Pancreas (tissue), 10 donors: Measurements from ENCODE around the gene SLC43A3. TPM values are rescaled to one million over a fixed set of nuclear protein-coding genes. Genes with fewer than 3 reads are reported as not detected.

ENCODE experiments used
- ATAC-seq, 4 donors: fragments of 200-7000 bp; cut with Tn5 transposase; one replicate each; pipeline versions ENCODE4 v1.8.0 to v1.9.1; 2020; ENCODE audit warnings: mild to moderate bottlenecking in 4 of 4, moderate library complexity in 4 of 4
- DNase-seq, 6 donors: peaks; one replicate each; pipeline ENCODE4 v3.0.0-alpha.2; 2020
- FAIRE-seq: peaks from 2 replicates; lab custom pipeline; 2012; peaks lifted over from hg19 to GRCh38; lab: Jason Lieb, UNC
- H3K27ac ChIP-seq, 4 donors: fragments of 200-600 bp; sonication (generic); 1 replicate in 3 of 4; 2 replicates in 1 of 4; pipeline versions ENCODE4 v1.5.0 to v1.8.0; 2020
- H3K27me3 ChIP-seq, 4 donors: fragments of 200-600 bp; one replicate each; pipeline ENCODE4 v1.8.0; 2021
- H3K36me3 ChIP-seq, 3 donors: fragments of 200-600 bp; sonication (generic) in 1 of 3; one replicate each; pipeline versions ENCODE4 v1.5.0 to v1.8.0; 2020 to 2021
- H3K4me1 ChIP-seq, 3 donors: fragments of 200-600 bp; one replicate each; pipeline ENCODE4 v1.8.0; 2021
- H3K4me3 ChIP-seq, 4 donors: fragments of 200-600 bp; sonication (generic) in 2 of 4; one replicate each; pipeline versions ENCODE4 v1.5.0 to v1.8.0; 2020 to 2021
- H3K9me3 ChIP-seq, 4 donors: fragments of 200-600 bp; one replicate each; pipeline ENCODE4 v1.8.0; 2021
- WGBS, 2 donors: extraction: QIAGEN DNeasy Blood & Tissue Kit; methylation state at CpG; one replicate each; pipeline ENCODE4 v1.1.7; 2013; 5-methylcytosine and 5-hydroxymethylcytosine counted together
- intact Hi-C, 3 donors: fragments of 100-400 bp; cut with DNase I; formaldehyde crosslinking; loops; one replicate each; pipeline versions ENCODE4 v1.11.1 to v1.14.2; 2022
- polyA plus RNA-seq, 2 donors: library from polyadenylated mRNA; stranded (reverse); fragments of 200-250 nt; gene quantifications; one replicate each; pipeline ENCODE4 v1.2.3, GENCODE V29; 2013
- total RNA-seq, 6 donors: library from RNA; stranded (reverse); fragmentation: NEBNext Ultra II Directional in 4 of 6; extraction: Animal tissue kit (Norgen Biotek cat#: 25700) in 4 of 6; gene quantifications; one replicate each; pipeline versions ENCODE4 v1.2.1 to v1.2.4, GENCODE V29; 2021 to 2023
- TF ChIP-seq, protein P1 (sequence below), 4 donors: fragments of 200-600 bp; sonication (generic) in 3 of 4; IDR thresholded peaks; one replicate each; pipeline versions ENCODE4 v1.5.0 to v1.8.0; 2021; ENCODE audit warnings: antibody characterized with exemption in 4 of 4
- donor health status: healthy with polysubstance abuse.
- donor health status: DM: no; HTN: no; CAD: no; lungs with moderate emphysema.
- donor health status: DM: no; HTN: no; CAD: no.
- donor health status: control.
- donor health status: control.
- donor health status: Bipolar disorder and iron deficiency.
- donor health status: DM: yes; HTN: yes; CAD: no.
- donor health status: DM: no; HTN: no; CAD: no.
- donor health status: DM: no; HTN: no; CAD: no.
- donor health status: DM: yes; HTN: yes; CAD: no.

The SLC43A3 gene
- total and polyA plus RNA-seq, 8 donors = 6.7 to 34.9 (median 13.7) TPM

DNA sequence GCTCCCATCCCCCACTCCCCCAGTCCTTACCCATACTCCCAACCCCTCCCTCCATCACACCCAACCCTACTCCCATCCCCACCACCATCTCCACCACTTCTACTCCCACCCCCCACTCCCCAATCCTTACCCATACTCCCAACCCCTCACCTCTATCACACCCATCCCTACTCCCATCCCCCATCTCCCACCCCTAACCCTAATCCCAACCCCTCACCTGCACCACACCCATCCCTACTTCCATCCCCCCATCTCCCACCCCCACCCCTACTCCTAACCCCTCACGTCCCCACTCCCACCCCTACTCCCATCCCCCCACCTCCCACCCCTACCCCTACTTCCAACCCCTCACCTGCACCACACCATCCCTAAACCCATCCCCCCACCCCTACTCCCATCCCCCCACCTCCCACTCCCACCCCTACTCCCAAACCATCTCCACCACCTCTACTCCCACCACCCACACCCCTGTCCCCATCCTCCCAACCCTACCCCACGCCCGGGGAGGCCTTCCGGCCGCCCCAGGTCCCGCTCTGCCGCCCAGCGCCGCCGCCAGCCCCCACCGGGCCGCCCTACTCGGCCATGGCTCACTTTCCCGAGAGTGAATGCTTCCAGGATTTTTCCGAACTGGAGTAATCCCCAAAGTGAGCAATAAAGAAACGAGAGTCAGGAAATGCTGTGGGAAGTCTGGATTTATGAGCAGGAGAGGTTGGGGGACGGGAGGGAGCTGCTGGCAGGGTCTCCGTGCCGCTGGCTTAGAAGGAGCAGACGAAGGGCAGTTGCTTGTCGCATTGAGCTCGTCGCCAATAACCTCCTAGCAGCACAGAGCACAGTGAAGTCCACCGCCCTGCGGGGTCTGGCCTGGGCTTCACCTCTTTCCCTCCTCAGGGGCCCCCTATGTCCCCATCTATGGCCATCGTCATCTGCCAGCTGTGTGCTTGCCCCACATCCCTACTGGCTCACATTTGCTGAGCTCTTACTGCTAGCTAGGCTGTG, 50.5 kb downstream of the SLC43A3 start:
- no peak overlapping the region for H3K27ac ChIP-seq
- H3K27me3 ChIP-seq = no peaks in the 10 kb centered on the region
- intact Hi-C loops = no loop called here
- TF ChIP-seq, protein P1, sequence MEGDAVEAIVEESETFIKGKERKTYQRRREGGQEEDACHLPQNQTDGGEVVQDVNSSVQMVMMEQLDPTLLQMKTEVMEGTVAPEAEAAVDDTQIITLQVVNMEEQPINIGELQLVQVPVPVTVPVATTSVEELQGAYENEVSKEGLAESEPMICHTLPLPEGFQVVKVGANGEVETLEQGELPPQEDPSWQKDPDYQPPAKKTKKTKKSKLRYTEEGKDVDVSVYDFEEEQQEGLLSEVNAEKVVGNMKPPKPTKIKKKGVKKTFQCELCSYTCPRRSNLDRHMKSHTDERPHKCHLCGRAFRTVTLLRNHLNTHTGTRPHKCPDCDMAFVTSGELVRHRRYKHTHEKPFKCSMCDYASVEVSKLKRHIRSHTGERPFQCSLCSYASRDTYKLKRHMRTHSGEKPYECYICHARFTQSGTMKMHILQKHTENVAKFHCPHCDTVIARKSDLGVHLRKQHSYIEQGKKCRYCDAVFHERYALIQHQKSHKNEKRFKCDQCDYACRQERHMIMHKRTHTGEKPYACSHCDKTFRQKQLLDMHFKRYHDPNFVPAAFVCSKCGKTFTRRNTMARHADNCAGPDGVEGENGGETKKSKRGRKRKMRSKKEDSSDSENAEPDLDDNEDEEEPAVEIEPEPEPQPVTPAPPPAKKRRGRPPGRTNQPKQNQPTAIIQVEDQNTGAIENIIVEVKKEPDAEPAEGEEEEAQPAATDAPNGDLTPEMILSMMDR (IDR thresholded peaks at IDR 0.05) = no peak
- no peak overlapping the region for H3K4me3 ChIP-seq
- ATAC-seq = no peak
- FAIRE-seq = no peak
- H3K9me3 ChIP-seq = no peaks in the 10 kb centered on the region
- 61 to 62% methylated on average over 26 of the region's 26 CpGs for WGBS, 2 donors
- no peaks in the 10 kb centered on the region for H3K4me1 ChIP-seq
- no peaks in the 10 kb centered on the region for H3K36me3 ChIP-seq
- no peak for DNase-seq

DNA sequence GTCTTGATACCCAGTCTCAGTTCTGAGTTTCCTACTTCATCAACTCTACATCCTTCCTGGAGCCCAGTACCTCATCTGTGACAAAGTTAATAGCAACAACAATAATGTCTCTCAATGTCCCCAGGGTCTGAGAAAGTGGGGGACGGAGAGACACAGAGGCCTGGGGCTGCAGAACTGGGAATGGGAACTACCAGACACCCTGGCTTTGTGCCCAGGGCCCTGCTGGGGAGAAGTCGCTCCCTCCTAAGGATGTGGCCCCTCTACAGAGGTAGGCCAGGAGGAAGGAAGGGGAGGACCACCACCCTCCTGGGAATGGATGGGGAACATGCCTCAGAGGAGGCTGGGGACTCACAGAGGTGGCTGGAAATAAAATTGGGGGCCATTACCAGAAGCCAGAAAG, 51.4 kb downstream of the SLC43A3 start:
- WGBS, 2 donors = 75 to 93% methylated on average over 2 of the region's 2 CpGs
- TF ChIP-seq, protein P1 (IDR thresholded peaks at IDR 0.05) = no peak
- FAIRE-seq (no peak), ATAC-seq (no peak), DNase-seq (no peak)
- Histone ChIP-seq H3K9me3 (no peaks in the 10 kb centered on the region), H3K4me1 (no peaks in the 10 kb centered on the region), H3K27me3 (no peaks in the 10 kb centered on the region), H3K4me3 (no peak overlapping the region), H3K27ac (no peak overlapping the region), H3K36me3 (no peaks in the 10 kb centered on the region)
- intact Hi-C loops = no loop called here

DNA sequence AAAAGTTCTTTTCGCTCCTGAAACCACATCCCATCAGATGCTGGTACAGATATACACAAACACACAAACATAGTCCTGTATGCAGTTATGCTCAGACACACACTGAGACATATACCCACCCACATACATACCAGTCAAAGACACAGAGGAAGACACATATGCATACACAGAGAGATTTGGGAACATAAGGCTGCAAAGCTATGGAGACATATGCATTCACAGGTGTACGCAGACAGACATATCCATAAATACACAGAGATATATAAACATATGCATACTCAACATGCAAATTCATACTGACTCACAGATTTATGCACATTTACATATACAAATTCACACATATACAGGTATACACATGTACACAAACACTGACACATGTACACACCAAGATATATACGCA, 52.0 kb downstream of the SLC43A3 start:
- ATAC-seq = no peak
- TF ChIP-seq, protein P1 (IDR thresholded peaks at IDR 0.05) = no peak

DNA sequence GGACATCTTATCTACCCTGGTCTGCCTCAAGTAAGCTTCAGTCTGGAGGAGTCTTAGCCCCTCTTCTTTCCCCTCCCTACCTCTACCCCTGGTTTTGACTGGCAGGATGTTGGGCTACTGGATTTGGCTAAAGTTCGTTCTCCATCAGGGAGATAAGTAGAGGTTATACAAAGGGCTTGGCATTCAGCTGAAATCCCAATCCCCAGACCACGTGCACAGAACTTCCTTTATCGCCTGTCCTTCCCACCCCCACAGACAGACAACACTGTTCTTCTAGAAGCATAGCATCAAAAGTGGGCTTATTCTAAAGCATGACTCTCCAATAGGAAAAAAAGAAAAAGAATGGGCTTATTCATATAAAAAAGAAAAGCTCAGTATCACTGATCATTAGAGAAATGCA, 53.8 kb downstream of the SLC43A3 start:
- H3K9me3 ChIP-seq = no peaks in the 10 kb centered on the region
- WGBS, 2 donors = 45 to 81% methylated on average over 3 of the region's 3 CpGs
- H3K4me1 ChIP-seq = no peaks in the 10 kb centered on the region
- FAIRE-seq (no peak), DNase-seq (no peak), ATAC-seq (no peak)
- intact Hi-C loops = no loop called here
- TF ChIP-seq, protein P1 (IDR thresholded peaks at IDR 0.05) = no peak
- no peaks in the 10 kb centered on the region for H3K27me3 ChIP-seq
- no peaks in the 10 kb centered on the region for H3K36me3 ChIP-seq
- no peak overlapping the region for H3K4me3 ChIP-seq
- no peak overlapping the region for H3K27ac ChIP-seq

More for the DNA sequence above, 52.0 kb downstream of the SLC43A3 start:
- DNase-seq (no peak), FAIRE-seq (no peak)
- intact Hi-C loops = no loop called here
- 93% methylated on average over 3 of the region's 3 CpGs for WGBS, 2 donors
- no peaks in the 10 kb centered on the region for H3K36me3 ChIP-seq
- H3K9me3 ChIP-seq = no peaks in the 10 kb centered on the region
- no peak overlapping the region for H3K27ac ChIP-seq
- no peaks in the 10 kb centered on the region for H3K27me3 ChIP-seq
- H3K4me3 ChIP-seq = no peak overlapping the region
- H3K4me1 ChIP-seq = no peaks in the 10 kb centered on the region

DNA sequence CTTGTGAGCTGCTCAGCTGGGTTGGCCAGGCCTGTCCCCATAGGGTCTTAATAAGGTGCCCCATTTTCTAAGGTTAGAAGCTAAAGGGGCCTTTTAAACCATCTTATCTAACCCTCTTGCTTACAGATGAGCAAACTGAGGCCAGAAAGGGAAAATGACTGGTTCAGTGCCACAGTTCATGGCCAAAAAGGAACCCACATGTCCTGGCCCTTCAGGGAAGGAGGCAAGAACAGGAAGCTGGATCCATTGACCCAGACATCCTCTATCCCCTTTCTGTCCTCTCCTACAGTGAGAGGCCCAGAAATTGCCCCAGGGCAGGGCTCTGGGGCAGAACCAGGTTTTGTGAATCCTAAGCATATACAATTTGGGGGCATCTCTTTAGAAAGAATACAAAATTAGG, 56.0 kb downstream of the SLC43A3 start:
- Histone ChIP-seq H3K36me3 (no peaks in the 10 kb centered on the region), H3K27me3 (no peaks in the 10 kb centered on the region), H3K27ac (no peak overlapping the region), H3K4me3 (no peak overlapping the region), H3K4me1 (no peaks in the 10 kb centered on the region), H3K9me3 (no peaks in the 10 kb centered on the region)
- TF ChIP-seq, protein P1 (IDR thresholded peaks at IDR 0.05) = no peak
- intact Hi-C loops = no loop called here
- ATAC-seq = no peak
- no peak for DNase-seq
- FAIRE-seq = no peak
